Thyroid gland (tissue), 4 donors: Measurements from ENCODE around the gene ALAS2.

Experiments used
- CTCF ChIP-seq, 6 experiments: fragments of 200-600 bp in 3 of 6; fragments of 450-650 bp in 3 of 6; sonication (generic) in 3 of 6; IDR thresholded peaks; one replicate each; pipeline ENCODE4 v1.5.1; 2016 to 2019; ENCODE audit warnings: antibody characterized with exemption in 6 of 6, mild to moderate bottlenecking in 2 of 6, inconsistent platforms in 1 of 6, moderate library complexity in 1 of 6
- POLR2A ChIP-seq, 2 donors: fragments of 450-650 bp; IDR thresholded peaks; one replicate each; pipeline ENCODE4 v1.6.1; 2017; ENCODE audit warnings: antibody characterized with exemption in 2 of 2, mild to moderate bottlenecking in 2 of 2, moderate library complexity in 1 of 2

- TF ChIP-seq POLR2A (IDR thresholded peaks at IDR 0.05) (no peak), CTCF (IDR thresholded peaks at IDR 0.05) (no peak)
These were observed 36.7 kb downstream of the ALAS2 start, which contains the start of gene PFKFB1 for GRCh38 chrX:54994099-54994498.
